IMR-90 (cell line): ENCODE data around the gene EIF2S2. TPM values are rescaled to one million over a fixed set of nuclear protein-coding genes. Genes with fewer than 3 reads are reported as not detected.

Experiments
- ATAC-seq: fragments of 200-7000 bp; cut with Tn5 transposase; 2 replicates; pipeline ENCODE4 v1.9.1; 2020; ENCODE audit warnings: low read depth, mild to moderate bottlenecking, moderate library complexity
- BruUV-seq: library from RNA; stranded (reverse); fragments of 400-500 nt; replicated peaks from 2 replicates; lab custom pipeline; 2021; lab: Mats Ljungman, UMichigan
- CTCF ChIA-PET: fragments of 300-600 bp; formaldehyde crosslinking; extraction: SDS; loops from one replicate; lab custom pipeline; 2021; ENCODE audit warnings: antibody characterized with exemption; lab: Yijun Ruan, JAX
- POLR2A ChIA-PET: fragments of 300-600 bp; sonication (Branson Sonifier 250); formaldehyde crosslinking; loops from one replicate; lab custom pipeline; 2022; ENCODE audit warnings: antibody characterized with exemption; ENCODE audit not compliant: unreplicated experiment; lab: Charles Lee
- DNase-seq: peaks from one replicate; pipeline ENCODE4 v3.0.0; 2013
- H2AFZ ChIP-seq: replicated peaks from 2 replicates; pipeline ENCODE3; 2013; ENCODE audit warnings: low read length, mild to moderate bottlenecking; ENCODE audit not compliant: poor library complexity
- H2AK5ac ChIP-seq: 2 replicates; pipeline ENCODE4 v1.6.1; 2013; ENCODE audit warnings: low read depth, low read length, inconsistent platforms
- H2AK9ac ChIP-seq: replicated peaks from 2 replicates; pipeline ENCODE3; 2013; ENCODE audit warnings: mild to moderate bottlenecking, low read depth, low read length, moderate library complexity; ENCODE audit not compliant: poor library complexity
- H2BK120ac ChIP-seq: 2 replicates; pipeline ENCODE4 v1.6.1; 2013; ENCODE audit warnings: low read depth, low read length, inconsistent platforms
- H2BK15ac ChIP-seq: 3 replicates; pipeline ENCODE4 v1.6.1; 2013; ENCODE audit warnings: low read depth, low read length, inconsistent platforms
- H2BK20ac ChIP-seq: 2 replicates; pipeline ENCODE4 v1.6.1; 2013; ENCODE audit warnings: low read depth, mild to moderate bottlenecking, inconsistent platforms, low read length, moderate library complexity
- H2BK5ac ChIP-seq: 2 replicates; pipeline ENCODE4 v1.6.1; 2013; ENCODE audit warnings: mild to moderate bottlenecking, low read depth, low read length, inconsistent platforms; ENCODE audit not compliant: poor library complexity, severe bottlenecking
- H3K14ac ChIP-seq: replicated peaks from 2 replicates; pipeline ENCODE4 v1.6.1; 2013; ENCODE audit warnings: low read depth, low read length, inconsistent platforms
- H3K18ac ChIP-seq: 2 replicates; pipeline ENCODE4 v1.6.1; 2013; ENCODE audit warnings: low read depth, low read length, control low read depth
- H3K23ac ChIP-seq: 2 replicates; pipeline ENCODE4 v1.6.1; 2013; ENCODE audit warnings: low read depth, low read length, inconsistent platforms
- H3K27ac ChIP-seq: 2 replicates; pipeline ENCODE4 v1.5.1; 2013; ENCODE audit warnings: mild to moderate bottlenecking, control low read depth, low read length; ENCODE audit not compliant: insufficient read depth
- H3K27me3 ChIP-seq: 2 replicates; pipeline ENCODE4 v1.6.1; 2013; ENCODE audit warnings: low read length; ENCODE audit not compliant: control insufficient read depth, insufficient read depth
- H3K36me3 ChIP-seq: 2 replicates; pipeline ENCODE4 v1.6.1; 2013; ENCODE audit warnings: low read length, mixed read lengths; ENCODE audit not compliant: control insufficient read depth, insufficient read depth
- H3K4ac ChIP-seq: 2 replicates; pipeline ENCODE4 v1.6.1; 2013; ENCODE audit warnings: low read depth, low read length, inconsistent platforms
- H3K4me1 ChIP-seq: 2 replicates; pipeline ENCODE4 v1.6.1; 2013; ENCODE audit warnings: low read length, mixed read lengths; ENCODE audit not compliant: control insufficient read depth, insufficient read depth
- H3K4me2 ChIP-seq: 2 replicates; pipeline ENCODE4 v1.6.1; 2013; ENCODE audit warnings: low read depth, mild to moderate bottlenecking, control low read depth, low read length, moderate library complexity
- H3K4me3 ChIP-seq: 2 replicates; pipeline ENCODE4 v1.5.1; 2013; ENCODE audit warnings: low read depth, mild to moderate bottlenecking, control low read depth, low read length, moderate library complexity; ENCODE audit not compliant: insufficient read depth
- H3K56ac ChIP-seq: 2 replicates; pipeline ENCODE4 v1.6.1; 2013; ENCODE audit warnings: low read length, inconsistent platforms; ENCODE audit not compliant: insufficient read depth; ENCODE audit errors: extremely low read depth
- H3K79me1 ChIP-seq, 2 experiments: 2 replicates each; pipeline ENCODE4 v1.6.1; 2013; ENCODE audit warnings: low read length in 2 of 2, inconsistent platforms in 1 of 2, low read depth in 1 of 2
- H3K9ac ChIP-seq: 2 replicates; pipeline ENCODE4 v1.6.1; 2013; ENCODE audit warnings: low read depth, low read length, control low read depth
- H3K9me1 ChIP-seq: 2 replicates; pipeline ENCODE4 v1.6.1; 2013; ENCODE audit warnings: low read length, inconsistent platforms; ENCODE audit not compliant: insufficient read depth
- H3K9me3 ChIP-seq: 2 replicates; pipeline ENCODE4 v1.6.1; 2013; ENCODE audit warnings: low read length; ENCODE audit not compliant: control insufficient read depth, insufficient read depth
- H4K20me1 ChIP-seq: 2 replicates; pipeline ENCODE4 v1.6.1; 2013; ENCODE audit warnings: low read length, inconsistent platforms; ENCODE audit not compliant: insufficient read depth
- H4K5ac ChIP-seq: 2 replicates; pipeline ENCODE4 v1.6.1; 2013; ENCODE audit warnings: mild to moderate bottlenecking, low read depth, low read length, control low read depth
- H4K8ac ChIP-seq, 2 experiments: 2 replicates each; pipeline ENCODE4 v1.6.1; 2013; ENCODE audit warnings: low read depth in 2 of 2, low read length in 2 of 2, control low read depth in 1 of 2, inconsistent platforms in 1 of 2
- H4K91ac ChIP-seq: 2 replicates; pipeline ENCODE4 v1.6.1; 2013; ENCODE audit warnings: low read depth, low read length, inconsistent platforms; ENCODE audit not compliant: insufficient read depth
- BHLHE40 ChIP-seq: fragments of 150-350 bp; IDR thresholded peaks from 2 replicates; pipeline ENCODE4 v1.6.1; 2016; ENCODE audit warnings: mild to moderate bottlenecking, low read depth, low read length
- MAFK ChIP-seq: IDR thresholded peaks from 2 replicates; pipeline ENCODE4 v1.6.1; 2012; ENCODE audit warnings: low read depth, low read length, improper control_type of control experiment
- POLR2A ChIP-seq: IDR thresholded peaks from 2 replicates; pipeline ENCODE4 v1.6.1; 2012; ENCODE audit warnings: mild to moderate bottlenecking, low read depth, low read length
- RAD21 ChIP-seq: IDR thresholded peaks from 2 replicates; pipeline ENCODE4 v1.6.1; 2012; ENCODE audit warnings: low read length, improper control_type of control experiment
- RCOR1 ChIP-seq: IDR thresholded peaks from 2 replicates; pipeline ENCODE4 v1.6.1; 2012; ENCODE audit warnings: mild to moderate bottlenecking, low read length, improper control_type of control experiment; ENCODE audit not compliant: insufficient replicate concordance
- RFX5 ChIP-seq: IDR thresholded peaks from 2 replicates; pipeline ENCODE4 v1.8.0; 2012; ENCODE audit warnings: low read depth, mild to moderate bottlenecking, low read length, moderate library complexity
- SMC3 ChIP-seq: fragments of 150-350 bp; IDR thresholded peaks from 2 replicates; pipeline ENCODE4 v1.6.1; 2016; ENCODE audit warnings: low read depth, mild to moderate bottlenecking, antibody characterized with exemption, low read length, moderate library complexity
- USF2 ChIP-seq: fragments of 150-350 bp; IDR thresholded peaks from 2 replicates; pipeline ENCODE4 v1.6.1; 2017; ENCODE audit warnings: mild to moderate bottlenecking, antibody characterized with exemption, low read length, low read depth
- WGBS, 2 experiments: methylation state at CpG; one replicate each; pipeline versions ENCODE4 v1.1.5 to v1.1.7; 2013; ENCODE audit warnings: missing lambda C conversion rate in 2 of 2; ENCODE audit not compliant: insufficient read length in 1 of 2; ENCODE audit errors: extremely low coverage in 2 of 2; 5-methylcytosine and 5-hydroxymethylcytosine counted together
- dilution Hi-C: fragments of 300-500 bp; cut with HindIII; formaldehyde crosslinking; loops from one replicate; pipeline ENCODE4 v1.14.3; 2018; ENCODE audit warnings: low sequenced_read_pairs; ENCODE audit not compliant: unreplicated experiment
- in situ Hi-C: fragments of 300-500 bp; cut with MboI; formaldehyde crosslinking; loops from 3 replicates; pipeline ENCODE4 v1.14.3; 2019; ENCODE audit warnings: low sequenced_read_pairs, inconsistent platforms, mixed read lengths
- intact Hi-C: fragments of 100-400 bp; cut with micrococcal nuclease; formaldehyde crosslinking; loops from 2 replicates; pipeline ENCODE4 v1.10.0; 2022
- polyA plus RNA-seq, 3 experiments: library from polyadenylated mRNA; depleted of rRNA; stranded (reverse); fragments of >200 nt; gene quantifications; 2 replicates each; pipeline ENCODE4 v1.2.3, GENCODE V29; 2012; ENCODE audit warnings: low replicate concordance in 1 of 3
- total RNA-seq: library from RNA; depleted of rRNA; stranded (reverse); fragments of >200 nt; gene quantifications from 2 replicates; pipeline ENCODE4 v1.2.3, GENCODE V29; 2012

The EIF2S2 gene
- total and polyA plus RNA-seq, 2 of the 4 experiments (the other 2 are of a cell fraction) = 61.7 to 66.9 TPM

- peaks cover 92% of the 10 kb centered on the region for H4K20me1 ChIP-seq
- no peak overlapping the region for H3K18ac ChIP-seq
- no CpG with 5 or more reads among the region's 4 CpGs for WGBS, 2 experiments
- no TSS peak for BruUV-seq
- TF ChIP-seq BHLHE40 (no peak), USF2 (no peak), MAFK (no peak), RAD21 (no peak), POLR2A (no peak), RFX5 (no peak), RCOR1 (no peak), SMC3 (no peak)
- ChIA-PET POLR2A (no interaction called here), CTCF (interaction anchor here (0.9 kb wide), 1 partner anchor 8 kb away, joined by 3 read pairs; no protein-coding TSS in a partner anchor)
- H3K4ac ChIP-seq = no peak overlapping the region
- peaks cover 30% of the 10 kb centered on the region for H3K9me1 ChIP-seq
- H2AK9ac ChIP-seq = no peak overlapping the region
- H2BK20ac ChIP-seq = no peak overlapping the region
- in situ Hi-C loops (no loop called here), dilution Hi-C loops (no loop called here), intact Hi-C loops (no loop called here)
- H3K36me3 ChIP-seq = peaks cover 5% of the 10 kb centered on the region; the same call in 1 of the 2 replicates
- no peaks in the 10 kb centered on the region for H3K27me3 ChIP-seq
- H3K23ac ChIP-seq = no peak overlapping the region
- no peak overlapping the region for H2BK5ac ChIP-seq
- no peak overlapping the region for H3K56ac ChIP-seq
- no peak overlapping the region for H4K91ac ChIP-seq
- H3K4me1 ChIP-seq = peaks cover 19% of the 10 kb centered on the region
- H4K5ac ChIP-seq = no peak overlapping the region
- no peak overlapping the region for H2BK15ac ChIP-seq
- no peak for DNase-seq
- H3K4me3 ChIP-seq = no peak overlapping the region
- ATAC-seq = no peak
- no peak overlapping the region for H3K4me2 ChIP-seq
- no peak overlapping the region for H2AK5ac ChIP-seq
- H3K14ac ChIP-seq = no peak overlapping the region
- H2BK120ac ChIP-seq = no peak overlapping the region
- no peak overlapping the region for H3K27ac ChIP-seq
- H3K9me3 ChIP-seq = no peaks in the 10 kb centered on the region
- H4K8ac ChIP-seq = no peak overlapping the region
- H3K79me1 ChIP-seq = peaks cover 53 to 94% of the 10 kb centered on the region in 2 experiments
- no peak overlapping the region for H2AFZ ChIP-seq
- no peak overlapping the region for H3K9ac ChIP-seq
Observed at GRCh38 chr20:34041226-34041625, 70.8 kb downstream of the EIF2S2 start.
